Stomach smooth muscle (tissue), 2 donors: ENCODE measurements around the gene ABI3BP.

Source experiments
- H3K27ac ChIP-seq: one replicate; pipeline ENCODE4 v1.7.0; 2013; ENCODE audit warnings: mild to moderate bottlenecking, low read length, inconsistent platforms
- H3K27me3 ChIP-seq, 2 donors: one replicate each; pipeline ENCODE4 v1.7.0; 2013; ENCODE audit warnings: low read length in 2 of 2; ENCODE audit not compliant: insufficient read depth in 2 of 2, control insufficient read depth in 1 of 2
- H3K36me3 ChIP-seq, 2 donors: one replicate each; pipeline ENCODE4 v1.7.0; 2013; ENCODE audit warnings: low read length in 2 of 2; ENCODE audit not compliant: control insufficient read depth in 2 of 2, insufficient read depth in 2 of 2
- H3K4me1 ChIP-seq: one replicate; pipeline ENCODE4 v1.7.0; 2013; ENCODE audit warnings: low read length; ENCODE audit not compliant: control insufficient read depth, insufficient read depth
- H3K4me3 ChIP-seq, 2 donors: one replicate each; pipeline ENCODE4 v1.7.0; 2013; ENCODE audit warnings: low read length in 2 of 2
- H3K9ac ChIP-seq, 2 donors: one replicate each; pipeline ENCODE4 v1.7.0; 2013; ENCODE audit warnings: low read length in 2 of 2, mild to moderate bottlenecking in 1 of 2
- H3K9me3 ChIP-seq, 2 donors: one replicate each; pipeline ENCODE4 v1.7.0; 2013; ENCODE audit warnings: low read length in 2 of 2; ENCODE audit not compliant: control insufficient read depth in 2 of 2
- donor health status: healthy.
- donor health status: Pancreatic carcinoma.

ABI3BP gene

GRCh38 chr3:100844063-100844936 is 148.9 kb downstream of the ABI3BP start:
- Histone ChIP-seq H3K4me1 (no peaks in the 10 kb centered on the region), H3K27ac (no peak overlapping the region), H3K9me3 (no peaks in the 10 kb centered on the region), H3K9ac (no peak overlapping the region), H3K4me3 (no peak overlapping the region), H3K27me3 (no peaks in the 10 kb centered on the region), H3K36me3 (peaks cover 4 to 23% of the 10 kb centered on the region in 2 donors)

- Histone ChIP-seq H3K4me1 (no peaks in the 10 kb centered on the region), H3K27me3 (no peaks in the 10 kb centered on the region), H3K9ac (no peak overlapping the region), H3K9me3 (no peaks in the 10 kb centered on the region), H3K4me3 (no peak overlapping the region), H3K36me3 (peaks cover 11 to 18% of the 10 kb centered on the region in 2 donors), H3K27ac (no peak overlapping the region)
Observed at GRCh38 chr3:100838157-100838556, 155.1 kb downstream of the ABI3BP start.

- no peak overlapping the region for H3K27ac ChIP-seq
- no peak overlapping the region for H3K9ac ChIP-seq
- peaks cover 12 to 16% of the 10 kb centered on the region in 2 donors for H3K36me3 ChIP-seq
- no peaks in the 10 kb centered on the region for H3K27me3 ChIP-seq
- H3K4me3 ChIP-seq, result no peak overlapping the region
- no peaks in the 10 kb centered on the region for H3K4me1 ChIP-seq
- no peaks in the 10 kb centered on the region for H3K9me3 ChIP-seq
Observed at GRCh38 chr3:100836661-100837060, 156.6 kb downstream of the ABI3BP start.

- no peak overlapping the region for H3K4me3 ChIP-seq
- H3K27me3 ChIP-seq, result no peaks in the 10 kb centered on the region
- no peaks in the 10 kb centered on the region for H3K4me1 ChIP-seq
- H3K9me3 ChIP-seq, result no peaks in the 10 kb centered on the region
- H3K36me3 ChIP-seq, result peaks cover 14 to 19% of the 10 kb centered on the region in 2 donors
- H3K27ac ChIP-seq, result no peak overlapping the region
- no peak overlapping the region for H3K9ac ChIP-seq
Observed at GRCh38 chr3:100834332-100834731, 158.9 kb downstream of the ABI3BP start.

- Histone ChIP-seq H3K4me1 (no peaks in the 10 kb centered on the region), H3K9ac (no peak overlapping the region), H3K9me3 (no peaks in the 10 kb centered on the region), H3K27ac (no peak overlapping the region), H3K27me3 (no peaks in the 10 kb centered on the region), H3K36me3 (peaks cover 15 to 18% of the 10 kb centered on the region in 2 donors), H3K4me3 (no peak overlapping the region)
Observed at GRCh38 chr3:100833483-100833882, 159.7 kb downstream of the ABI3BP start.

- Histone ChIP-seq H3K36me3 (peaks cover 15 to 20% of the 10 kb centered on the region in 2 donors), H3K9ac (no peak overlapping the region), H3K27ac (no peak overlapping the region), H3K27me3 (no peaks in the 10 kb centered on the region), H3K4me1 (no peaks in the 10 kb centered on the region), H3K9me3 (no peaks in the 10 kb centered on the region), H3K4me3 (no peak overlapping the region)
Observed at GRCh38 chr3:100831629-100832028, 161.6 kb downstream of the ABI3BP start.

GRCh38 chr3:100830931-100831330 is 162.3 kb downstream of the ABI3BP start:
- Histone ChIP-seq H3K9ac (no peak overlapping the region), H3K9me3 (no peaks in the 10 kb centered on the region), H3K27me3 (no peaks in the 10 kb centered on the region), H3K36me3 (peaks cover 15 to 20% of the 10 kb centered on the region in 2 donors), H3K4me3 (no peak overlapping the region), H3K4me1 (no peaks in the 10 kb centered on the region), H3K27ac (no peak overlapping the region)

- Histone ChIP-seq H3K9ac (no peak overlapping the region), H3K4me1 (no peaks in the 10 kb centered on the region), H3K27ac (no peak overlapping the region), H3K27me3 (no peaks in the 10 kb centered on the region), H3K4me3 (no peak overlapping the region), H3K36me3 (peaks cover 0 to 14% of the 10 kb centered on the region in 2 donors), H3K9me3 (no peaks in the 10 kb centered on the region)
Observed at GRCh38 chr3:100825574-100825973, 167.6 kb downstream of the ABI3BP start.

GRCh38 chr3:100815583-100815982 is 177.6 kb downstream of the ABI3BP start:
- Histone ChIP-seq H3K4me1 (no peaks in the 10 kb centered on the region), H3K36me3 (peaks cover 8 to 12% of the 10 kb centered on the region in 2 donors), H3K4me3 (no peak overlapping the region)

GRCh38 chr3:100813828-100814227 is 179.4 kb downstream of the ABI3BP start:
- H3K9me3 ChIP-seq, result no peaks in the 10 kb centered on the region
- H3K4me1 ChIP-seq, result no peaks in the 10 kb centered on the region
- H3K4me3 ChIP-seq, result no peak overlapping the region
- peaks cover 9 to 11% of the 10 kb centered on the region in 2 donors for H3K36me3 ChIP-seq
- H3K27ac ChIP-seq, result no peak overlapping the region
- H3K27me3 ChIP-seq, result no peaks in the 10 kb centered on the region
- no peak overlapping the region for H3K9ac ChIP-seq

More at GRCh38 chr3:100815583-100815982, 177.6 kb downstream of the ABI3BP start:
- H3K27me3 ChIP-seq, result no peaks in the 10 kb centered on the region
- no peak overlapping the region for H3K9ac ChIP-seq
- no peak overlapping the region for H3K27ac ChIP-seq
- no peaks in the 10 kb centered on the region for H3K9me3 ChIP-seq
